CD4-positive, CD25-positive, alpha-beta regulatory T cell (primary cell): ENCODE measurements around the gene HDAC5. TPM values are rescaled to one million over a fixed set of nuclear protein-coding genes. Genes with fewer than 3 reads are reported as not detected.

Experiments used
- ATAC-seq, 2 donors: fragments of 150-1000 bp; cut with Tn5 transposase; one replicate each; pipeline ENCODE4 v1.10.0; 2021; ENCODE audit warnings: low read depth in 2 of 2, moderate number of reproducible peaks in 2 of 2, moderate library complexity in 1 of 2
- DNase-seq, 3 donors: peaks; one replicate each; pipeline versions ENCODE4 v3.0.0 to v3.0.0-alpha.2; 2012 to 2022; ENCODE audit warnings: mixed read lengths in 1 of 3
- H3K27ac ChIP-seq: one replicate; pipeline ENCODE4 v1.7.0; 2013; ENCODE audit warnings: mild to moderate bottlenecking, low read length; ENCODE audit not compliant: insufficient read depth, poor library complexity, severe bottlenecking
- H3K27me3 ChIP-seq: one replicate; pipeline ENCODE4 v1.7.0; 2013; ENCODE audit warnings: low read length; ENCODE audit not compliant: control insufficient read depth, insufficient read depth
- H3K36me3 ChIP-seq: one replicate; pipeline ENCODE4 v1.7.0; 2013; ENCODE audit warnings: mild to moderate bottlenecking, low read length, moderate library complexity; ENCODE audit not compliant: control insufficient read depth, insufficient read depth
- H3K4me1 ChIP-seq: 2 replicates; pipeline ENCODE4 v1.7.0; 2013; ENCODE audit warnings: mild to moderate bottlenecking, low read length; ENCODE audit not compliant: insufficient read depth, control insufficient read depth, poor library complexity, severe bottlenecking
- H3K4me3 ChIP-seq: one replicate; pipeline ENCODE4 v1.7.0; 2013; ENCODE audit warnings: low read depth, mild to moderate bottlenecking, low read length, moderate library complexity
- H3K9me3 ChIP-seq, 2 experiments: 1 replicate in 1 of 2; 2 replicates in 1 of 2; pipeline ENCODE4 v1.7.0; 2013; ENCODE audit warnings: low read length in 2 of 2, mild to moderate bottlenecking in 1 of 2, moderate library complexity in 1 of 2; ENCODE audit not compliant: control insufficient read depth in 2 of 2
- H3K27ac Mint-ChIP-seq, 3 donors: one replicate each; pipeline ENCODE4 v1.8.0; 2020 to 2022; ENCODE audit warnings: mild to moderate bottlenecking in 3 of 3, mixed read lengths in 3 of 3, moderate library complexity in 2 of 3
- H3K27me3 Mint-ChIP-seq: one replicate; pipeline ENCODE4 v1.8.0; 2022; ENCODE audit warnings: mild to moderate bottlenecking, mixed read lengths
- H3K36me3 Mint-ChIP-seq: one replicate; pipeline ENCODE4 v1.8.0; 2020; ENCODE audit warnings: mixed read lengths
- H3K4me1 Mint-ChIP-seq, 4 donors: one replicate each; pipeline ENCODE4 v1.8.0; 2020 to 2022; ENCODE audit warnings: mixed read lengths in 4 of 4, mild to moderate bottlenecking in 1 of 4
- H3K4me3 Mint-ChIP-seq, 4 donors: one replicate each; pipeline ENCODE4 v1.8.0; 2020 to 2022; ENCODE audit warnings: mild to moderate bottlenecking in 4 of 4, mixed read lengths in 4 of 4, moderate library complexity in 3 of 4
- H3K9me3 Mint-ChIP-seq, 7 donors: one replicate each; pipeline ENCODE4 v1.8.0; 2020 to 2022; ENCODE audit warnings: mixed read lengths in 7 of 7, mild to moderate bottlenecking in 3 of 7, moderate library complexity in 2 of 7
- polyA plus RNA-seq, 4 donors: library from polyadenylated mRNA; unstranded; fragments of 300-500 nt; fragmentation: Illumina TruSeq; gene quantifications; one replicate each; pipeline ENCODE4 v1.2.3, GENCODE V29; 2021
- total RNA-seq: library from RNA; stranded (reverse); gene quantifications from one replicate; pipeline ENCODE4 v1.2.3, GENCODE V29; 2022

HDAC5 gene
- total RNA-seq (69.1 TPM), polyA plus RNA-seq (10 to 100 TPM; 10.6 to 16.4 (median 13.0) TPM)

DNA sequence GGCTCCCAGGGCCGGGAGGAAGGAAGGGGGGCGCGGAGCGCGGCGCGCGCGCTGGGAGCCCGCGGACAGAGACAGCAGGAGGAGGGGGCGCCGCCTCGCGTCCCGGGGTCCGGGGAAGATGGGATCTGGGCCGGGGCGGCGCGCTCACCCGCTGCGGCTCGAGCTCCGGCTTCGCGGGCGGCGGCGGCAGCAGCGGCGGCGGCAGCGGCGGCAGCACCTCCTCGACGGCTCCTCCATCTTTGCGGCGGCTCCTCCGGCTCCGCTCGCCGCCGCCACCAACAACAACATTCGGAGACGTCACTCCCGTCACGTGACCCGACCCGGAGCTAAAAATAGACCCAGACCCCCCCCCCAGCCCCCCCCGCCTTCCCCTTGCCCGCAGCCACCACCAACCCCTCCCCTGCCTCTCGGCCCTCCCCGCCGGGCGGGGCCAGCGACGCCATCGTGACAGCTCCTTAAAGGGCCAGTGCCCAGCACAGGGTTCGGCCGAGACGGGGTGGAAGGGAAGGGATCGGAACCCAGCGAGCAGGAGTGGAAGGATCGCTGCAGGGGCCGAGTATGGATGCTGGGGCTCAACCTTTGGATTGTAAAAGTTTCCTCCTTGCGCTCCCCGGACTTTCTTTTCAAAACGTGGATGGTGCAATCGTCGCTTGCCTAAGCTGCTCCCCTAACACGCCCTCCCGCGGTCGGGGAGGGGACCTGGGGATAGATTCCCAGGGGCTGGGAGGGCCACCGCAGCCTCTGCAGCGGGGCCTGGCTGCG is at the start of gene HDAC5:
HDAC5 (minus strand) TSS at position 286 of the 762 bp plus-strand sequence. CDS start 6,126 bp downstream, outside the sequence.
- H3K36me3 ChIP-seq: no peaks in the 10 kb centered on the region
- no peaks in the 10 kb centered on the region for H3K27me3 ChIP-seq
- H3K4me1 Mint-ChIP-seq: peaks cover 4 to 43% (median 25%) of the 10 kb centered on the region in 4 donors
- ATAC-seq (peak; percentile 94 to 97), DNase-seq (peak; percentile 93 to 95 (median 94))
- H3K4me3 Mint-ChIP-seq: peak within 1 kb of the TSS; percentile 93 to 99 (median 96)
- peaks cover 4% of the 10 kb centered on the region for H3K36me3 Mint-ChIP-seq
- peak within 1 kb of the TSS; percentile 89 to 97 (median 95) for H3K27ac Mint-ChIP-seq
- no peaks in the 10 kb centered on the region for H3K9me3 ChIP-seq
- H3K9me3 Mint-ChIP-seq: peaks cover 0 to 1% (median 0%) of the 10 kb centered on the region in 7 donors
- peaks cover 29% of the 10 kb centered on the region for H3K4me1 ChIP-seq
- peak within 1 kb of the TSS; percentile 86 for H3K4me3 ChIP-seq
- peaks cover 12% of the 10 kb centered on the region for H3K27me3 Mint-ChIP-seq
- H3K27ac ChIP-seq: peak within 1 kb of the TSS; percentile 77

DNA sequence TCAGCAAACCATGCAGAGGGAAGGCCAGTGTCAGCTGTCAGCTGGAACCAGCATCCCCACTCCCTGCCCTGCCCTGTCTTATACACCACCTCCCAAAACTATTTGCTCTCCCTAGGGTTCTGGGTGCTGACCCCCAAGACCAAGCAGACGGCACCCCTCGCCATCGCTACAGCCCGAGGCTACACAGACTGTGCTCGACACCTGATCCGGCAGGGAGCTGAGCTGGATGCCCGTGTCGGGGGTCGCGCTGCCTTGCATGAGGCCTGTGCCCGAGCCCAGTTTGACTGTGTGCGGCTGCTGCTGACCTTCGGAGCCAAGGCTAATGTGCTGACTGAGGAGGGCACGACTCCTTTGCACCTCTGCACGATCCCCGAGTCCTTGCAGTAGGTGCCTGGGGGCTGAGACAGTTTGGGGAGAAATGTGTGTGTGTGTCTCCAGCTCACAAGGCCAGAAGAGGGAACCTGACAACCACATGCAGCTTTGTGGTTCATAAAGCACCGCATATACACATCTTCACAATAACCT is 48.6 kb upstream of the HDAC5 start:
- Histone ChIP-seq H3K4me1 (no peaks in the 10 kb centered on the region), H3K27ac (no peak overlapping the region), H3K9me3 (no peaks in the 10 kb centered on the region), H3K36me3 (peaks cover 3% of the 10 kb centered on the region), H3K4me3 (no peak overlapping the region), H3K27me3 (no peaks in the 10 kb centered on the region)
- H3K27ac Mint-ChIP-seq: peak overlapping the region in 2 of 3 donors; percentile 43 to 51
- H3K36me3 Mint-ChIP-seq: peaks cover 7% of the 10 kb centered on the region
- no peak for ATAC-seq
- DNase-seq: no peak
- no peaks in the 10 kb centered on the region for H3K27me3 Mint-ChIP-seq
- no peak overlapping the region for H3K4me3 Mint-ChIP-seq
- peaks cover 0 to 15% (median 9%) of the 10 kb centered on the region in 4 donors for H3K4me1 Mint-ChIP-seq
- no peaks in the 10 kb centered on the region for H3K9me3 Mint-ChIP-seq

DNA sequence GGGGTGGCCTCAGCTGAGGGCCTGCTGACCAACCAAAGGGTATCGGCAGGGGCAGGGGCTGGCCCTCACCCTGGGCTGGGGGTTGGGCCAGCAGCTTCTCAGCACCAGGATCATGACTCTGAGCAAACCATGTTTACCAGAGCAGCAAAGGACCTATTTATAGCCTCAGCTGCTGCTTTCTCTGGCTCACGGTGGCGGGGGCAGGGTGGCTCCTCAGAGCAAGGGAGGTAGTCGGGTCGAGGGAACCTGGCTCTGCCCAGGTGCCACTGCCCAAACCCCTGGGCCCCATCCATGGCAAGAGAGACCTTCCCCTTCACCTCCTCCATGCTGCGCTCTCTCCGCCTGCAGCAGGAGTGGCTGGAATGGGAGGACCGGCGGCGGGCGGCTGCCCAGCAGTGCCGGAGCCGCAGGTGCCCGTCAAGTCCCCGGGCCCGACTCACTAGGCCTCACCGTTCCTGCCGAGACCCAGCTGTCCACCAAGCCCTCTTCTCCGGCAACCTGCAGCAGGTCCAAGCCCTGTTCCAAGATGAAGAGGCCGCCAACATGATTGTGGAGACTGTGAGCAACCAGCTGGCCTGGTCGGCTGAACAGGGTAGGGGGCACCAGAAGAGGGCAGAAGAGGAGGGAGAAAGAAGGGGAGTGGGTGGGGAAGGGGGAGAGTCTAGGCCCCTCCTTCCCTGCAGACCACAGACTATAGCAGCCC is 47.2 kb upstream of the HDAC5 start, which contains the start of gene ASB16:
ASB16 (plus strand) TSS at position 206 of the 703 bp plus-strand sequence; CDS start at position 292, 86 bp downstream.
- peaks cover 3% of the 10 kb centered on the region for H3K36me3 ChIP-seq
- no peak for DNase-seq
- H3K4me1 Mint-ChIP-seq: peaks cover 0 to 14% (median 9%) of the 10 kb centered on the region in 4 donors
- no peak within 1 kb of the TSS for H3K4me3 ChIP-seq
- H3K27me3 ChIP-seq: no peaks in the 10 kb centered on the region
- peaks cover 2% of the 10 kb centered on the region for H3K36me3 Mint-ChIP-seq
- H3K27ac ChIP-seq: no peak within 1 kb of the TSS
- no peaks in the 10 kb centered on the region for H3K9me3 Mint-ChIP-seq
- H3K27ac Mint-ChIP-seq: peak within 1 kb of the TSS in 1 of 3 donors; percentile 53
- no peak for ATAC-seq
- H3K4me1 ChIP-seq: no peaks in the 10 kb centered on the region
- no peaks in the 10 kb centered on the region for H3K27me3 Mint-ChIP-seq
- no peaks in the 10 kb centered on the region for H3K9me3 ChIP-seq
- no peak within 1 kb of the TSS for H3K4me3 Mint-ChIP-seq

DNA sequence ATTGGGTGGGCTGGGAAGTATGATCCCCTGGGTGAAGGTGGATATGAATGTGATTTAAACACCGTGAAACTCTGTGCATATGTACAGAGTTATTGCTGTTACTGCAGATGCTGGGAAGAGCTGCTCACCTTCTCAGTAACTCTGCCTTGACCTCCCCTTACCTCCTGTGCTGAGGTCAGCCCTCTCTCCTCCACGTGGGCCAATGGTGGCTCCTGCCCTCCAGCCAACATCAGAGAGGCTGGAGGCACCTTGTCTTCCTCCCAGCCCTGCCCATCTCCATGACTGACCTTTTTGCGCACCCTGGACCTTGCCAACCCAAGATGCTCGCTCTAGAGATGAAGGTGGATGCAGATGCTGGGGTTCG is 46.7 kb upstream of the HDAC5 start:
- H3K9me3 Mint-ChIP-seq: no peaks in the 10 kb centered on the region
- Histone ChIP-seq H3K27ac (no peak overlapping the region), H3K27me3 (no peaks in the 10 kb centered on the region), H3K9me3 (no peaks in the 10 kb centered on the region), H3K4me3 (no peak overlapping the region), H3K36me3 (peaks cover 3% of the 10 kb centered on the region), H3K4me1 (no peaks in the 10 kb centered on the region)
- no peaks in the 10 kb centered on the region for H3K27me3 Mint-ChIP-seq
- H3K36me3 Mint-ChIP-seq: no peaks in the 10 kb centered on the region
- DNase-seq (no peak), ATAC-seq (no peak)
- peaks cover 0 to 11% (median 9%) of the 10 kb centered on the region in 4 donors for H3K4me1 Mint-ChIP-seq
- H3K4me3 Mint-ChIP-seq: no peak overlapping the region
- H3K27ac Mint-ChIP-seq: peak overlapping the region in 1 of 3 donors; percentile 53

DNA sequence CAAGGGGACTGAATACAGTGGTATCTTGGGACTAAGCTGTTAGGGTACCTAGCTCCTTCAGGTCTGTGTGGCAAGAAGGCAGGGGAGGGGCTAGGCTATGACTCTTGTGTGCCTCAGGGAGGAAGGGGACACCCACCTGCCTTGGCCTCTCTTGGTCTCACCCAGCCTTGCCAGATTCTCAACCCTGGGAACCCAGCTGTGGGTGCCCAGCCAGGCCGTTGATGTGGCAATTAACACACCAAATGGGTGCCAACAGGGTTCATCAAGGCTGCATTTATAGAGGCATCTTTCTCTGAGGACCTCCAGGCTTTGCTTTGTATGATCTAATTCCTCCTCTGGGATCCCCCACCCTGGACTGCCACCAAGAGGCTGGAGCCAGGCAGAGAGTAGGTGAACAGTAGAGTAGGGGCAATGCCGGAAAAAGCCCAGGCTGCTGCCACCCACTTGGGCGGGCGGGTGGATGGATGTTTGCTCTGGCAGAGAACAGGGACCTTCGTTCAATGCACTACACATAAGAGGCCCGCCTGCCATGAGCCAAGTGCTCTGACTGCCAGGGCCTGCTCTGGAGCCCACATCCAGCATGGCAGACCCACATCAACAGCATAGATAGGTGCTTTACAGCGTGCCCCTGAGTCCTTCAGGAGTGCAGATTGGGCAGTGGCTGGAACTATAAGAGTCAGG is 43.9 kb upstream of the HDAC5 start:
- H3K27ac Mint-ChIP-seq: peak overlapping the region in 1 of 3 donors; percentile 62

DNA sequence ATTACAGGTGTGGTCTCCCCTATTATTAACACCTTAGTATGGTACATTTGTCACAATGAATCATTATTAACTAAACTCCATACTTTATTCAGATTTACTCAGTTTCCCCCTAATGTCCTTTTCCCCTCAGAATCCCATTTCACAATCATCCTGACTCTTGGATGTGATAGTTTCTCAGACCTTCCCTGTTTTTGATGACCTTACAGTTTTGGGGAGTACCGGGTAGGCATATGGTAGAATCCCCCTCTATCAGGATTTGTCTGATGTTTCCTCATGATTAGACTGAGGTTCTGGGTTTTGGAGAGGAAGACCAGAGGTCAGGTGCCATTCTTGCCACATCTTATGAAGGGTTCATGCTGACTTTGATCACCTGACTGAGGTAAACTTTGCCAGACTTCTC is 41.0 kb upstream of the HDAC5 start:
- Mint-ChIP-seq H3K4me3 (no peak overlapping the region), H3K27ac (no peak overlapping the region), H3K36me3 (no peaks in the 10 kb centered on the region), H3K9me3 (no peaks in the 10 kb centered on the region), H3K27me3 (no peaks in the 10 kb centered on the region), H3K4me1 (peaks cover 4 to 16% (median 12%) of the 10 kb centered on the region in 4 donors)
- Histone ChIP-seq H3K27me3 (no peaks in the 10 kb centered on the region), H3K9me3 (no peaks in the 10 kb centered on the region), H3K4me1 (peaks cover 6% of the 10 kb centered on the region), H3K36me3 (no peaks in the 10 kb centered on the region), H3K4me3 (no peak overlapping the region), H3K27ac (no peak overlapping the region)
- DNase-seq (no peak), ATAC-seq (no peak)

More for the DNA sequence above, 43.9 kb upstream of the HDAC5 start:
- Histone ChIP-seq H3K27ac (no peak overlapping the region), H3K27me3 (no peaks in the 10 kb centered on the region), H3K36me3 (no peaks in the 10 kb centered on the region), H3K4me1 (no peaks in the 10 kb centered on the region), H3K4me3 (no peak overlapping the region), H3K9me3 (no peaks in the 10 kb centered on the region)
- DNase-seq (no peak), ATAC-seq (no peak)
- H3K9me3 Mint-ChIP-seq: no peaks in the 10 kb centered on the region
- no peaks in the 10 kb centered on the region for H3K36me3 Mint-ChIP-seq
- no peaks in the 10 kb centered on the region for H3K27me3 Mint-ChIP-seq
- no peak overlapping the region for H3K4me3 Mint-ChIP-seq
- peaks cover 0 to 11% (median 9%) of the 10 kb centered on the region in 4 donors for H3K4me1 Mint-ChIP-seq

DNA sequence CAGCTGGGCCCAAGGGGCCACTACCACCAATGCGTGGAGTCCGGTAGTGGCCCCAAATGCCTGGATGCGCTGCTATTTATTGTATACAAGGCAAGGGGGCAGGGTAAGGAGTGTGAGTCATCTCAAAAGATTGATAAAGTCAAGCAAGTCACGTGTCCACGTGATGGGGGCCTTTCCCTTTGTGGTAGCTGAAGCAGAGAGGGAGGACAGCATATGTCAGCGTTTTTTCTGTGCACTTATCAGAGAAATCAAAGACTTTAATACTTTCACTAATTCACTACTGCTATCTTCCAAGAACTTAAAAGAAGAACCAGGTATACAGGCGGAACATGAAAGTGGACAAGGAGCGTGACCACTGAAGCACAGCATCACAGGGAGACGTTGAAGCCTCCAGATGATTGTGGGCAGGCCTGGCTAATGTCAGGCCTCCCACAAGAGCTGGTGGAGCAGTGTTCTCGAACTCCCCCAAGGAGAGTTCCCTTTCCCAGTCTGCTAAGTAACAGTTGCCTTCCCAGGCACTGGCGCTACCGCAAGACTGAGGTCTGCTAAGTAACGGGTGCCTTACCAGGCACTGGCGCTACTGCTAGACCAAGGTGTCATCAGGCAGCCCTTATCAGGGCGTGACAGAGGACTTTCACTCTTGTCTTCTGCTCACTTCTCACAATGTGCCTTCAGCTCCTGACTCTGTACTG is 36.2 kb upstream of the HDAC5 start:
- ATAC-seq (peak; percentile 81 to 82), DNase-seq (peak; percentile 47 to 68 (median 58))
- Histone ChIP-seq H3K27me3 (no peaks in the 10 kb centered on the region), H3K4me3 (peak overlapping the region; percentile 64), H3K36me3 (no peaks in the 10 kb centered on the region), H3K4me1 (peaks cover 9% of the 10 kb centered on the region), H3K27ac (peak overlapping the region; percentile 71), H3K9me3 (no peaks in the 10 kb centered on the region)
- Mint-ChIP-seq H3K36me3 (no peaks in the 10 kb centered on the region), H3K4me3 (peak overlapping the region in 3 of 4 donors; percentile 7 to 58 (median 48)), H3K27ac (peak overlapping the region; percentile 67 to 82 (median 81)), H3K9me3 (no peaks in the 10 kb centered on the region), H3K4me1 (peaks cover 6 to 9% (median 7%) of the 10 kb centered on the region in 4 donors), H3K27me3 (no peaks in the 10 kb centered on the region)
